HG03571 (cell line): ENCODE results near the gene KLF18.
"Not testable (repeated sequence)": the region's sequence is repeated elsewhere in the genome, so short reads cannot be mapped to it uniquely, and the experiment has no call there.

Source experiments
- ATAC-seq: cut with Tn5 transposase; IDR thresholded peaks from one replicate; pipeline ENCODE4 v1.9.1; 2021; ENCODE audit not compliant: unreplicated experiment

KLF18 gene

DNA sequence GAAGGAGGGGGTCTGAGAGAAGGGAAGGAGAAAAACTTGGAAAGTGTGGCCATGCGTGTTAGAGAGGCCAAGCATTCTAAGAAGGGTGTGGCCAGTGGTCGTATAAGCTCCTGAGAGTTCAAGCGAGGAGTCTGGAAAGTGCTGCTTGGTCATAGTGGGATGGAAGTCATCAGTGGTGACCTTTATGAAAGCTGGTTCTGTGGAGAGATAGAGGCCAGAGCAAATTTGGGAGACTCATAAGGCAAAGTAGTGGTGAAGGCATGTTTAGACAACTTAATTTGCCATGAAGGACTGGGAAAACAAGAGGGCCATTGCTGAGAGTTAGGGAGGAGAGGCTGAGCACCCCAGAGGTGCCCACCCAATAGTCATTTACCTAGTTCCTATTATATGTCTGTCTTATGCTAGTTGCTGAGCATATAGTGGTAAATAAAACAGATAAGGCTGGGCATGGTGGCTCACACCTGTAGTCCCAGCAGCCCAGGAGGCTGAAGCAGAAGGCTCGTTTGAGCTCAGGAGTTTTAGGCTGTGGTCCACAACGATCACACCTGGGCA is 21.0 kb downstream of the KLF18 start:
- ATAC-seq: no peak

DNA sequence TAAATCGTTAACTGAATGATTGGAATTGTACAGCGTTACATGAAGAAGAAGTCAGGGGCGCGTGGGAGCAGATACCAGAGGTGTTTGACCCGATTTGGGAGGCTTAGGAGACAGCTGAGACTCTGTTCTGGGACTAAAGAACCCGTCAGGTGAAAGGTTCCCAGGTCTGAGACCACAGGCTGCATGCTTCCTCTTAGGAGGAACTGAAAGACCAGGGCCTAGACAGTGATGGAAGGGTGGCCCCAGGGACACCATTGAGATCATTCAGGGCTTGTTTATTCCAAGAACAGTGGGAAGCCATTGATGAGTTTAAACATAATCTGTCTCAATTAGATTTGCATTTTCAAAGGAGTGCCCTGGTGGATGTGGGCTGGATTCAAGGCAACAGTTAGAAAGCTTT is 21.9 kb downstream of the KLF18 start:
- no peak for ATAC-seq

DNA sequence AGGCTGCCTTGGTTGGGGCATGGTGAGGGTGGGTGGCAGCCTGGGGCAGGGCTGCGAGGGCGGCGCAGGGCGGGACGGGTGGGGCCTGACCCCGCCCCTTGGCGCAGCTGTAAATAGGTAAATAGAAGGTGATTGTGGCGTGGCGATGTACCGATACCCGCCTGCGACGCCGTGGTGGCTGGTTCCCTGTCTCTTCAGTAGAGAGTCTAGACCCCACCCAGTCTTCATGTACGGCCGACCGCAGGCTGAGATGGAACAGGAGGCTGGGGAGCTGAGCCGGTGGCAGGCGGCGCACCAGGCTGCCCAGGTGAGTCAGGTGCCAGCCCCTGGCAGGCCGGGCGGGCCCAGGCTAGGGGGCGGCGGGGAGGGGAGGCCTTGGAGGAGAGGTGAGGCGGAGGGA is 22.7 kb downstream of the KLF18 start, which contains the start of gene KLF17:
Gene KLF17 (plus strand): TSS at position 140 of the 400 bp plus-strand sequence. CDS start 87 bp downstream, at position 227.
- ATAC-seq: no peak

DNA sequence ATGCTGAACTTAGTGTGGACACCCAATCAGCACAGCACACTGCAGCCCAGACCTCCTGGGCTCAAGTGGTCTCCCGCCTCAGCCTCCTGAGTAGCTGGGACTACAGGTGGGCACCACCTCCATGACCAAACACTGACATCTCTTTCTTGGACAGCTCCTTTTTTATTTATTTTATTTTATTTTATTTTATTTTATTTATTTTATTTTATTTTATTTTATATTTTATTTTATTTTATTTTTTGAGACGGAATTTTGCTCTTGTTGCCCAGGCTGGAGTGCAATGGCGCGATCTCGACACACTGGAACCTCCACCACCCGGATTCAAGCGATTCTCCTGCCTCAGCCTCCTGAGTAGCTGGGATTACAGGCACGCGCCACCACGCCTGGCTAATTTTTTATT is 24.2 kb downstream of the KLF18 start:
- not testable (repeated sequence) for ATAC-seq

DNA sequence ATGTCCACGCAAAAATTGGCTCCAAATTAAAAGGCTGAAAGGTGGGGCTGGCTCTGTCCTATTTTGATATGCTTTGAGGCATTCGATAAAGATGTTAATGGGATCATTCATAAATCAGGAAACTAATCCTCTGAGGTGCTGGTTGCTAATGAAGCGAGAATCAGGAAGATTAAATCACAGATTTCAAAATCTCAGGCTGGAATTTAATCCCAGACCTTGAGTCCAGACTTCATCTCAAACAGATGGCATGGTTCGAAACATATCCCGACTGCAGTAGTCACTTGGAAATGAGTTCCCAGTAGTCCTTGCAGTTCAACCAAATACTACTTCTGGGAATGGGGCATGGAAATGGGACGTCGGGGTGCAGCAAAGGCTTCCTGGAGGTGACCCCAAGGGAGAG is 27.3 kb downstream of the KLF18 start:
- no peak for ATAC-seq

DNA sequence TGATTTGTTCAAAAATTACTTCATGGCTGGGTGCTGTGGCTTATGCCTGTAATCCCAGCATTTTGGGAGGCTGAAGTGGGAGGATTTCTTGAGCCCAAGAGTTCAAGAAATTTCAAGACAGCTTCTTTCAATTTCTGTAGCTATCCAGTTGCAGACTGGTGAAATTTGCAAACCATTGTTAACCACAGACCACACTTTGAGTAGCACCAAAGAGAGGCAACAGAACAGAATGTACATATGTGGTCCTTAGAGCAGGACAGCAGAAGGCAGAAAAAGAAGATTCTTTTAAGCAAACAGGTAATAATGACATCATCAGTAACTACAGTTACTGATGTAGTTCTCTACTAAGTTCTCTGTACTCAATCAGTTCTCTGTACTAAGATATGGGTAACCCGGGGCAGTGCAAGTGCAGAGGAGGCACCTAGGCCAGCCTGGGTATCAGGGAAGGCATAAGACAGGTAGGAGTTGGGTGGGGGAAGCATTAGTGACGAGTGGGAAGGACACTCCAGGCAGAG is 28.3 kb downstream of the KLF18 start:
- no peak for ATAC-seq

DNA sequence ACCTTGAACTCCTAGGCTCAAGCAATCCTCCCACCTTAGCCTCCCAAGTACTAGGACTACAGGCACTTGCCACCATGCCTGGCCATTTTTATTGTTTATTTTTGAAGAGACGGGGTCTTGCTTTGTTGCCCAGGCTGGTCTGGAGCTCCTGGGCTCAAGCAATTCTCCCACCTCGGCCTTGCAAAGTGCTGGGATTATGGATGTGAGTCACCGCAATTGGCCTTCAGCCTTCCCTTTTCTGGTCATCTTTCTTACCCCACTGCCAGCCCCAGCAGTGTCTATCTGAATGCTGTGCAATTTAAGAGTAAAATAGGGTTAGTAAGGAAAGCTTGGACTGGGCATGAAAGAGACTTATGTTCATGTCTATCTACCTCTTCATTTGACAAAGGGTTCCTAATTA is 28.9 kb downstream of the KLF18 start:
- no peak for ATAC-seq

DNA sequence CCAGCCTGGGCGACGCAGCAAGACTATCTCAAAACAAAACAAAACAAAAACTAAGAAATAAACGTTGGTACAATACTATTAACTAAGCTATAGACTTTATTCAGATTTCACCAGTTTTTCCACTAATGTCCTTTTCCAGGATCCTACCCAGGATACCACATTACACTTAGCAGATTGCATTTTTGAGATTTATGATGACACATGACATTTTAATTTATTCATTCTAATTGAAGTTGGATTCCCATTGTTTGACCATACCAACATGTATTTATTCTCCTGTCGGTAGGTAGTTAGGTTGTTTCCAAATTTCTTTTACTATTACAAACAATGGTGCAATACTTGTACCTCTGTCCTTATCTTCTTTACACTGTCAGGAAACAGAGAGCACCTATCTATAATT is 29.6 kb downstream of the KLF18 start:
- ATAC-seq: no peak

DNA sequence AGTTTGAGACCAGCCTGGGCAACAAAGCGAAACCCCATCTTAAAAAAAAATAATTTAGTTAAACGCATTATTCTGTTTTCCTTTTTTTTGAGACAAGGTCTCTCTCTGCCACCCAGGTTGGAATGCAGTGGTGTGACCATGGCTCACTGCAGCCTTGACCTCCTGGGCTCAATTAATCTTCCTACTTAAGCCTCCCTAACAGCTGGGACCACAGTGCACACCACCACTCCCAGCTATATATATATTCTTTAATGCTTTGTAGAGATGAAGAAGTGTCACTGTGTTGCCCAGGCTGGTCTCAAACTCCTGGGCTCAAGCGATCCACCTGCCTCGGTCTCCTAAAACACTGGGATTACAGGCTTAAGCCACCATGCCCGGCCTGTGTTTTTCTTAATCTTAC is 30.5 kb downstream of the KLF18 start:
- no peak for ATAC-seq

DNA sequence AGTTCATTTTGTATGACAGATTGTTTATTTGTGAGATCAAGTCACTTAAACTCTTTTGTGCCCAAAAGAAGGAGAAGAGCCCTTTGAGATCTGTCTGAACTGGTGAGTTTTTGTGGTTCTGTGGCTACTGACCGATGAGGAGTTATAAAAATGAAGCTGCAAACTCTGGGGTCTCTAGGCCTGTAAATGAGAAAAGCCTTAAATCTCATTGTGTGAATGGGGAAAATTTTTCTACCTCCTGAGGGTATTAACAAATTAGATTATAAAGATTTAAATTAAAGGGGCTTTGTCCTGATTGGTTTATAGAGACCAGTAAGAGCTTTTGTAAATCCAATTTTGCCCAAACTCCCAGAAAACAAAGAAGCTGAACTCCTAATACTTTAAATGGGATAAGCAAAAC is 32.5 kb downstream of the KLF18 start:
- no peak for ATAC-seq

DNA sequence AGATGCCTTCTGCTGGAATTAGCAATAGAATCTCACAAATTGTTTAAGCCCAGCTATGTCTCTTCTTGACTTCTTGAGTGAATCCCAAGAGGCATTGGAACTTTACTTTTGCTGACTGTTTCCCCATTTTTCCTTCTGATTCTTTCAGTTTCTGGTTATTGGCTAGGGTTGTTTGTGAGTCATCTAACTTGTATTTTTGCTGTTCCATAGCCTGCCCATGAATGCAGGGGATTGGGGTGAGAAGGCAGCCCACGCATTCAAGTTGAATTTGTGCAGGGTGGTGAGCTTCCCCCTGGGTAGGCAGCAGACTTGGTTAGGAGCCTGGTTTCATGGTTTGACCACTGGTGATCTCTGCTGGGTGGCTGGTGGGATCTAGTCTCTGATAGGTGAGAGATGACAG is 33.2 kb downstream of the KLF18 start:
- ATAC-seq: no peak

DNA sequence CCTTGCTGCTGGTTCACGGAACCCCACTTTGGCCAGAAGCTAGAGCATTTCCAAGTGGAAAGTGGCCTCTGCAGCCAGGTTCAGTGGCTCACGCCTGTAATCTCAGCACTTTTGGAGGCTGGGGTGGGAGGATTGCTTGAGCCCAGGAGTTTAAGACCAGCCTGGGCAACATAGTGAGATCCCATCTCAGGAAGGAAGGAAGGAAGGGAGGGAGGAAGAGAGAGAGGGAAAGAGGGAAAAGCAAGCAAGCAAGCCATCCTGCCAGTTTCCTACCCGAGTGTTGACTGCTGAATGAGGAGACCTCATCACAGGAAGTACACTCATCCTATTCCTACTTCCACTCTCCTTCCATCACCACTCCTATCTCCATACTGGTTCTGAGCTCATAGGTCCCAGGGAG is 35.6 kb downstream of the KLF18 start:
- ATAC-seq: no peak

DNA sequence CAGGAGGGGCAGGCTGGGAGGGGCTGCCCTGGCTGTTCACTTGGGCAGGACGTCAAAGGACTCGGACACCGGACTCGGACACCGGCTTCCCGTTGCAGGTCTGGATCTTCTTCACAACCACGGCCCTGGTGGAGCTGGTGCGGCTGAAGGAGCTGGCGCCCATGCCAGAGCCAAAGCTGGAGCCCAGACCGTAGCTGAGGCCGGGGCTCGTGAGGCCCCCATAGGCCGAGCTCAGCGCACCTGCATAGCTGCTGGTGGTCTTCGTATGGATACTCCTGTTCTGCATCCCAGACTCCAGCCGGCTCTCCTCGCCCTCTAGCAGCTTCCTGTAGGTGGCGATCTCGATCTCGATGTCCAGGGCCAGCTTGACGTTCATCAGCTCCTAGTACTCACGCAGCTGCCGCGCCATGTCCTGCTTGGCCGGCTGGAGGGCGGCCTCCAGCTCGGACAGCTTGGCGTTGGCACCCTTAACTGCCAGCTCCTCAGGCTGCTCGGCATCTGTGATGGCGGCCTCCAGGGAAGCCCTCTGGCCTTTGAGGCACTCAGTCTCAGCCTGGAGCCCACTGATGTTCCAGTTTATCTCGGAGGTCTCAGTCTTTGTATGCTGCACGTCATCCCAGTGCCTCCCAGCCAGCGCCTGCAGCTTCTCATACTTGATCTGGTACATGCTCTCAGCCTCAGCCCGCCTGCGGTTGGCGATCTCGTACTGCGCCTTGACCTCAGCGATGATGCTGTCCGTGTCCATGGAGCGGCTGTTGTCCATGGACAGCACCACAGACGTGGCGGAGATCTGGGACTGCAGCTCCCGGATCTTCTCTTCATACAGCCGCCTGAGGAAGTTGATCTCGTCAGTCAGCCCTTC is 37.9 kb downstream of the KLF18 start:
- ATAC-seq: no peak

DNA sequence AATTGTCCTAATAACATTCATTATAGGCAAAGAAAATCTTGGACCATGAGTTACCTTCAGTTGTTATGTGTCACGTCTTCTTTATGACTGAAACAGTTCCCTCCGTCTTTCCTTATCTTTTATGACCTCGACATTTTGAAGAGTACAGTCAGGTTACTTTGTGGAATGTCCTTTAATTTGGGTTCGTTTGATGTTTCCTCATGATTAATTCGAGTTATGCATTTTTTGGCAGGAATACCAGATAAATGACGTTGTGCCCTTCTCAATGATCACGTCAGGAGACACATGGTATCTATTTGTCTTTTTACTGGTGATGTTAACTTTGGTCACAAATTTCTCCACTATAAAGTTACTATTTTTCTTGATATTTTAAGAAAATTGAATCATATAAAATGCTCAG is 40.1 kb downstream of the KLF18 start:
- ATAC-seq: no peak

DNA sequence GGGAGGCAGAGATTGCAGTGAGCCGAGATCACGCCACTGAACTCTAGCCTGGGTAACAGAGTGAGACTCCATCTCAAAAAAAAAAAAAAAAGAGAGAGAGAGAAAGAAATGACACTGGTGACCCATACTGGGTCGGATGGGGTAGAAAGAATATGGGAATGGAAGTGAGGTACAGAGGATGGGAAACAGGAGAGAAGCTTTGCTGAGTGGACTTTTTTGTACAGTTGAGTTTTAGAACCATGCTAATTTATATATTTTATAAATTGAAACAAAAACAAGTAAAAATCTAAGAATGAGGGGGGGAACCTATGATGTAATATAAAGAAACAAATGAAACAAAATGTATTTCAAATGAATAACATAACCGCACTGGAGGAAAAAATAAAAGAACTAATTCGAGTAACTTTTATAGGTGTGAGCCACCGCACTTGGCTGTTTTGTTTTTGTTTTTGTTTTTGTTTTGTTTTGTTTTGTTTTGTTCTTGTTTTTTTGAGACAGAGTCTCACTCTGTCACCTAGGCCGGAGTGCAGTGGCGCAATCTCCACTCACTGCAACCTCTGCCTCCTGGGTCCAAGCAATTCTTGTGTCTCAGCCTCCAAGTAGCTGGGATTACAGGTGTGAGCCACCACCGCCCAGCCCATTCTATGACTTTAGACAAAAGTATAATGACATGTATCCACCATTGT is 41.1 kb downstream of the KLF18 start:
- no peak for ATAC-seq

DNA sequence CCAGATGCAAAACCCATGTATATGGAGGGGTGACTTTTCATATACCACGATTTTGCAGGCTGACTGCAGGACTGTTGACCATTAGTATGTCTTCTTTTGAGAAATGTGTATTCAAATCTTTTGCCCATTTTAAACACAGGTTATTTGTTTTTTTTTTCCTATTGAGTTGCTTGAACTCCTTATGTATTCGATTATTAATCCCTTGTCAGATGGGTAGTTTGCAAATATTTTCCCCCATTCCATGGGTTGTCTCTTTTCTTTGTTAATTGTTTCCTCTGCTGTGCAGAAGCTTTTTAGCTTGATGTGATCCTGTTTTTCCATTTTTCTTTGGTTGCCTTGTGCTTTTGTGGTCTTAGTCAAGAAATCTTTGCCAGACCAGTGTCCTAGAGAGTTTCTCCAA is 47.4 kb downstream of the KLF18 start:
- ATAC-seq: no peak

DNA sequence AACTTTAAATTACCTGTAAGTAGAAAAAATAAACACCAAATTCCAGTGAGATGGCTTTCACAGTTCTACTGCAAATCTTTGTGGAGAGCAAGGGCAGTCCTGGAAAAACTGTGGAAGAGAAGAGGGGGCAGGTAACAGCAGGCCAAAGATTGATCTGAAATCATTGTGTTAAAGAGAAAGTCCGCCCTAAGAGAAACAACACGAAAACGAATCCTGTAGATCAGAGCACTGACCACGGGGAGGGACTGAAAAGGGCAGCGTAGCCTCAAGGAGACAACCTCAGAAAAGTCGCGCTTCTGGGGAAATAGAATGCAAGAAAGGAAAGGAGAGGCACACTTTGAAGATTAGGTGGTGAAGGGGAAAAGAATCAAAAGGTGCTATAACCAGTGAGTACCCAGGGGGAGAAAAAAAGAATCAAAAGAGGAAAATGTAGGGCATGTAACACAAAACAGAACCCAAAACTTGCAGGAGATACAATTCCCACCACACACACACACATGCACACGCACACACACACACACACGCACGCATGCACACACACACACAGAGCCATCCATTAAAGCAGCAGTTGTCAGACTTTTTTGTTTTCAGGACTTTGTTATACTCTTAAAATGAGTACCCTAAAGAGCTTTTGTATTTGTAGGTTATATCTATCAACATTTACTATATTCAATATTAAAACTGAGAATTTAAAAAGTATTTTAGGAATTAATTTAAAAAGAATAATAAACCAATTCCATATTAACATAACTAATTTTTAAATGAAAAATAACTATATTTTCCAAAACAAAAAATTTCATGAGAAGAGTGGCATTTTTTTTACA is 50.8 kb downstream of the KLF18 start:
- no peak for ATAC-seq

DNA sequence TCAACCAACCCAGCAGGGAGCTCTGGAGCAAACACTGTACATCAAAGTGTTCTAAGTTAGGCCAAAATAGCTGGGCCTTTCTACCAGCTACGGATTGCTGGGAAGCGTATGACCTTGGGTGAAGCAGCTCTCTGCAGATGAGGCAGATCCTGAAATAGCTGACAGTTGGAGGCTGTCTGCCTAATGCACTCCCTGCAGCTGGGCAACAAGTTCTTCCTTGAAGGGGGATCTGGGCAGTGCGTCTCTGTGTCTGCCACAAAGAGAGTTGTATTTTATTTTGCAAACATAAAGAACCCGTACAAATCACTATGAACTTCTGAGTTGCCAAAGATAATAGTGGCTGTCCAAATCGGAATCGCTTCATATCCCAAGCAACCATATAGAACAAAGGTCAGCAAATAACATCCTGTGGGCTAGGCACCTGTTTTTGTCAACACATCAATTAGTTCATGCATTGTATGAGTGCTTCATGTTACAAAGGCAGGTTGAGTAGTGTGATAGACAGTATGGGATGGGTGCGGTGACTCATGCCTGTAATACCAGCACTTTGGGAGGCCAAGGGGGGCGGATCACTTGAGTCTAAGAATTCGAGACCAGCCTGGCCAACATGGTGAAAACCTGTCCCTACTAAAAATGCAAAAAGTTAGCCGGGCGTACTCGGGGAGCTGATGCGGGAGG is 51.9 kb downstream of the KLF18 start:
- ATAC-seq: no peak
